GM19455 (cell line): ENCODE data around the gene SELENOF.

Experiments used
- ATAC-seq: cut with Tn5 transposase; IDR thresholded peaks from one replicate; pipeline ENCODE4 v1.9.1; 2021; ENCODE audit not compliant: unreplicated experiment

Gene SELENOF

GRCh38 chr1:86860424-86860823, 53.5 kb downstream of the SELENOF start:
- ATAC-seq = no peak

- no peak for ATAC-seq
Measured at GRCh38 chr1:86860020-86860419, 53.9 kb downstream of the SELENOF start.

GRCh38 chr1:86858524-86859261, 55.2 kb downstream of the SELENOF start:
- ATAC-seq = no peak

GRCh38 chr1:86856196-86856595, 57.7 kb downstream of the SELENOF start:
- no peak for ATAC-seq

- no peak for ATAC-seq
Measured at GRCh38 chr1:86854352-86854751, 59.6 kb downstream of the SELENOF start.

GRCh38 chr1:86852782-86853408, 61.0 kb downstream of the SELENOF start:
- no peak for ATAC-seq

- ATAC-seq = no peak
Measured at GRCh38 chr1:86852289-86852688, 61.6 kb downstream of the SELENOF start.

- ATAC-seq = no peak
Measured at GRCh38 chr1:86849756-86850155, 64.2 kb downstream of the SELENOF start.

GRCh38 chr1:86848654-86849053, 65.3 kb downstream of the SELENOF start:
- no peak for ATAC-seq

GRCh38 chr1:86846164-86846647, 67.7 kb downstream of the SELENOF start:
- ATAC-seq = no peak

GRCh38 chr1:86845514-86845913, 68.4 kb downstream of the SELENOF start:
- ATAC-seq = no peak

GRCh38 chr1:86841116-86841515, 72.8 kb downstream of the SELENOF start:
- no peak for ATAC-seq

- ATAC-seq = peak; percentile 89
Measured at GRCh38 chr1:86833461-86834215, 80.3 kb downstream of the SELENOF start.

GRCh38 chr1:86832433-86832832, 81.5 kb downstream of the SELENOF start:
- ATAC-seq = no peak

- ATAC-seq = no peak
Measured at GRCh38 chr1:86829321-86829720, 84.6 kb downstream of the SELENOF start.

GRCh38 chr1:86828024-86828423, 85.9 kb downstream of the SELENOF start:
- no peak for ATAC-seq

- ATAC-seq = no peak
Measured at GRCh38 chr1:86826856-86827255, 87.1 kb downstream of the SELENOF start.

- no peak for ATAC-seq
Measured at GRCh38 chr1:86825319-86825718, 88.6 kb downstream of the SELENOF start.

- no peak for ATAC-seq
Measured at GRCh38 chr1:86823821-86824500, 90.0 kb downstream of the SELENOF start.

GRCh38 chr1:86823386-86823785, 90.5 kb downstream of the SELENOF start:
- no peak for ATAC-seq

GRCh38 chr1:86822459-86822858, 91.5 kb downstream of the SELENOF start:
- ATAC-seq = no peak
